Subcutaneous adipose tissue (tissue), 4 donors: ENCODE results near the gene PLA2G4C. TPM values are rescaled to one million over a fixed set of nuclear protein-coding genes. Genes with fewer than 3 reads are reported as not detected.

Experiments used
- total RNA-seq, 4 donors: library from RNA; depleted of rRNA; stranded (reverse); fragments of >200 nt; gene quantifications; one replicate each; pipeline ENCODE4 v1.1.0, GENCODE V29; 2016
- TF ChIP-seq, protein P1 (sequence below): fragments of 450-650 bp; IDR thresholded peaks from one replicate; pipeline ENCODE4 v1.5.1; 2016; ENCODE audit warnings: low read depth, mild to moderate bottlenecking, control low read depth, antibody characterized with exemption, moderate library complexity

PLA2G4C gene
- total RNA-seq, 4 donors from 2014 or later = 3.5 to 11.1 (median 8.9) TPM

DNA sequence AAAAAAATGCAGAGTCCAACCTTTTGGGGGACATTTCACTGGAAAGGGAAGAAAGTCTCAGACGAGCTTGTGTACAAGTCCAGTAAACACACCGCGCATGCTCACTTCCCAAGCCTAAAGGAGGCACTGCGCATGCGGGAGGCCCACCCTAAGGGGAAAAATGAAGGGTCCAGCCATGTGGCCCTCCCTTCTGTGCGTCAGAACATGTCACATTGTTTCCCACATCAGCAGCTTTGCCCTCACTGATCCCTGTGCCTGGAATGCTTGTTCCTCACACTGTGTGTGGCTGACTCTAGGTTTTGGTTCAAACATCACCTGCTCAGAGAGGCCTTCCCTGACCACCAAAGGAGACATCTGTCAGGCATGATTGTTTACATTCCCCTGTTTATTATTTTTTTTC, 111.8 kb downstream of the PLA2G4C start:
- TF ChIP-seq, protein P1, sequence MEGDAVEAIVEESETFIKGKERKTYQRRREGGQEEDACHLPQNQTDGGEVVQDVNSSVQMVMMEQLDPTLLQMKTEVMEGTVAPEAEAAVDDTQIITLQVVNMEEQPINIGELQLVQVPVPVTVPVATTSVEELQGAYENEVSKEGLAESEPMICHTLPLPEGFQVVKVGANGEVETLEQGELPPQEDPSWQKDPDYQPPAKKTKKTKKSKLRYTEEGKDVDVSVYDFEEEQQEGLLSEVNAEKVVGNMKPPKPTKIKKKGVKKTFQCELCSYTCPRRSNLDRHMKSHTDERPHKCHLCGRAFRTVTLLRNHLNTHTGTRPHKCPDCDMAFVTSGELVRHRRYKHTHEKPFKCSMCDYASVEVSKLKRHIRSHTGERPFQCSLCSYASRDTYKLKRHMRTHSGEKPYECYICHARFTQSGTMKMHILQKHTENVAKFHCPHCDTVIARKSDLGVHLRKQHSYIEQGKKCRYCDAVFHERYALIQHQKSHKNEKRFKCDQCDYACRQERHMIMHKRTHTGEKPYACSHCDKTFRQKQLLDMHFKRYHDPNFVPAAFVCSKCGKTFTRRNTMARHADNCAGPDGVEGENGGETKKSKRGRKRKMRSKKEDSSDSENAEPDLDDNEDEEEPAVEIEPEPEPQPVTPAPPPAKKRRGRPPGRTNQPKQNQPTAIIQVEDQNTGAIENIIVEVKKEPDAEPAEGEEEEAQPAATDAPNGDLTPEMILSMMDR = no peak

Other genes starting within 250 kb of the PLA2G4C start
- not detected for gene SULT2A1, start 224.5 kb downstream of the PLA2G4C start, total RNA-seq
- gene BSPH1, start 118.6 kb downstream of the PLA2G4C start, total RNA-seq = not detected
- not detected for gene ELSPBP1, start 116.2 kb downstream of the PLA2G4C start, total RNA-seq
- gene CABP5, start 66.7 kb downstream of the PLA2G4C start, total RNA-seq = not detected
- gene LIG1, start 59.5 kb upstream of the PLA2G4C start, total RNA-seq = 10 to 100 TPM in 1 of 4 donors, 1 to 10 TPM in 3; 2.3 to 22.0 (median 8.5) TPM
- 1 to 10 TPM; 1.9 to 8.1 (median 3.0) TPM for gene ZSWIM9, start 59.9 kb upstream of the PLA2G4C start, total RNA-seq
- 100 to 1,000 TPM in 1 of 4 donors, 10 to 100 TPM in 3; 42.5 to 103 (median 65.2) TPM for gene CARD8, start 145.1 kb upstream of the PLA2G4C start, total RNA-seq
- gene ZNF114, start 159.3 kb upstream of the PLA2G4C start, total RNA-seq = under 1 TPM in 3 of 4 donors, not detected in 1; 0.19 to 0.65 (median 0.34) TPM
- 10 to 100 TPM; 32.2 to 79.7 (median 57.2) TPM for gene EMP3, start 214.7 kb upstream of the PLA2G4C start, total RNA-seq